IPS-15b (cell line): Measurements from ENCODE around the gene MYO10.
"Not testable (repeated sequence)": the region's sequence is repeated elsewhere in the genome, so short reads cannot be mapped to it uniquely, and the experiment has no call there.

Experiments
- H3K27me3 ChIP-seq: one replicate; pipeline ENCODE4 v1.6.1; 2013; ENCODE audit warnings: low read length; ENCODE audit not compliant: control insufficient read depth, insufficient read depth
- H3K36me3 ChIP-seq: one replicate; pipeline ENCODE4 v1.6.1; 2013; ENCODE audit warnings: low read length; ENCODE audit not compliant: control insufficient read depth, insufficient read depth
- H3K4me1 ChIP-seq: one replicate; pipeline ENCODE4 v1.6.1; 2013; ENCODE audit warnings: mild to moderate bottlenecking, low read length; ENCODE audit not compliant: control insufficient read depth, insufficient read depth
- H3K4me3 ChIP-seq: one replicate; pipeline ENCODE4 v1.5.1; 2013; ENCODE audit warnings: low read depth, low read length
- H3K9ac ChIP-seq: one replicate; pipeline ENCODE4 v1.6.1; 2013; ENCODE audit warnings: low read depth, mild to moderate bottlenecking, low read length
- H3K9me3 ChIP-seq: one replicate; pipeline ENCODE4 v1.6.1; 2013; ENCODE audit warnings: mild to moderate bottlenecking, low read length; ENCODE audit not compliant: control insufficient read depth, insufficient read depth

Gene MYO10

GRCh38 chr5:16661713-16662112, 274.4 kb downstream of the MYO10 start:
- H3K4me3 ChIP-seq = no peak overlapping the region
- H3K36me3 ChIP-seq = peaks cover 14% of the 10 kb centered on the region
- H3K4me1 ChIP-seq = no peaks in the 10 kb centered on the region
- H3K9ac ChIP-seq = no peak overlapping the region
- no peaks in the 10 kb centered on the region for H3K27me3 ChIP-seq
- H3K9me3 ChIP-seq = no peaks in the 10 kb centered on the region

GRCh38 chr5:16660982-16661381, 275.1 kb downstream of the MYO10 start:
- H3K36me3 ChIP-seq = peaks cover 6% of the 10 kb centered on the region
- no peak overlapping the region for H3K4me3 ChIP-seq
- H3K27me3 ChIP-seq = no peaks in the 10 kb centered on the region
- no peaks in the 10 kb centered on the region for H3K4me1 ChIP-seq
- H3K9me3 ChIP-seq = no peaks in the 10 kb centered on the region
- H3K9ac ChIP-seq = no peak overlapping the region

- no peak overlapping the region for H3K4me3 ChIP-seq
These were observed 276.6 kb downstream of the MYO10 start for GRCh38 chr5:16659536-16659935.

GRCh38 chr5:16656561-16657191, 279.4 kb downstream of the MYO10 start:
- H3K9me3 ChIP-seq = no peaks in the 10 kb centered on the region
- H3K36me3 ChIP-seq = no peaks in the 10 kb centered on the region
- no peak overlapping the region for H3K4me3 ChIP-seq
- no peak overlapping the region for H3K9ac ChIP-seq
- H3K4me1 ChIP-seq = no peaks in the 10 kb centered on the region
- no peaks in the 10 kb centered on the region for H3K27me3 ChIP-seq

More at GRCh38 chr5:16659536-16659935, 276.6 kb downstream of the MYO10 start:
- Histone ChIP-seq H3K4me1 (no peaks in the 10 kb centered on the region), H3K9me3 (no peaks in the 10 kb centered on the region), H3K27me3 (no peaks in the 10 kb centered on the region), H3K36me3 (no peaks in the 10 kb centered on the region), H3K9ac (no peak overlapping the region)

GRCh38 chr5:16654647-16655334, 281.3 kb downstream of the MYO10 start:
- no peaks in the 10 kb centered on the region for H3K36me3 ChIP-seq
- H3K27me3 ChIP-seq = no peaks in the 10 kb centered on the region
- peaks cover under 1% of the 10 kb centered on the region for H3K9me3 ChIP-seq
- no peaks in the 10 kb centered on the region for H3K4me1 ChIP-seq
- H3K9ac ChIP-seq = no peak overlapping the region
- H3K4me3 ChIP-seq = no peak overlapping the region

GRCh38 chr5:16648739-16649138, 287.3 kb downstream of the MYO10 start:
- not testable (repeated sequence) for H3K27me3 ChIP-seq

GRCh38 chr5:16644301-16644889, 291.7 kb downstream of the MYO10 start:
- H3K4me3 ChIP-seq = no peak overlapping the region
- no peaks in the 10 kb centered on the region for H3K4me1 ChIP-seq
- H3K27me3 ChIP-seq = no peaks in the 10 kb centered on the region

More at GRCh38 chr5:16648739-16649138, 287.3 kb downstream of the MYO10 start:
- H3K4me1 ChIP-seq, H3K9ac ChIP-seq, H3K36me3 ChIP-seq, H3K9me3 ChIP-seq, H3K4me3 ChIP-seq: not testable (repeated sequence)

GRCh38 chr5:16642867-16643266, 293.2 kb downstream of the MYO10 start:
- H3K4me3 ChIP-seq = no peak overlapping the region
- peaks cover 8% of the 10 kb centered on the region for H3K9me3 ChIP-seq
- no peaks in the 10 kb centered on the region for H3K36me3 ChIP-seq
- no peak overlapping the region for H3K9ac ChIP-seq
- H3K27me3 ChIP-seq = no peaks in the 10 kb centered on the region
- H3K4me1 ChIP-seq = no peaks in the 10 kb centered on the region

More at GRCh38 chr5:16644301-16644889, 291.7 kb downstream of the MYO10 start:
- Histone ChIP-seq H3K9me3 (peaks cover 2% of the 10 kb centered on the region), H3K36me3 (no peaks in the 10 kb centered on the region), H3K9ac (no peak overlapping the region)

- Histone ChIP-seq H3K27me3 (no peaks in the 10 kb centered on the region), H3K9ac (no peak overlapping the region), H3K9me3 (peaks cover 8% of the 10 kb centered on the region), H3K4me1 (no peaks in the 10 kb centered on the region), H3K4me3 (no peak overlapping the region), H3K36me3 (no peaks in the 10 kb centered on the region)
These were observed 296.9 kb downstream of the MYO10 start for GRCh38 chr5:16639206-16639605.

GRCh38 chr5:16628376-16628775, 307.7 kb downstream of the MYO10 start:
- Histone ChIP-seq H3K9ac (no peak overlapping the region), H3K4me3 (no peak overlapping the region), H3K9me3 (no peaks in the 10 kb centered on the region), H3K27me3 (no peaks in the 10 kb centered on the region), H3K36me3 (no peaks in the 10 kb centered on the region), H3K4me1 (no peaks in the 10 kb centered on the region)

- Histone ChIP-seq H3K4me3 (no peak overlapping the region), H3K4me1 (no peaks in the 10 kb centered on the region), H3K9ac (no peak overlapping the region), H3K9me3 (no peaks in the 10 kb centered on the region), H3K27me3 (no peaks in the 10 kb centered on the region), H3K36me3 (no peaks in the 10 kb centered on the region)
These were observed 309.3 kb downstream of the MYO10 start for GRCh38 chr5:16626696-16627264.

- Histone ChIP-seq H3K4me1 (no peaks in the 10 kb centered on the region), H3K27me3 (peaks cover 3% of the 10 kb centered on the region), H3K4me3 (no peak overlapping the region), H3K9ac (no peak overlapping the region), H3K36me3 (no peaks in the 10 kb centered on the region), H3K9me3 (no peaks in the 10 kb centered on the region)
These were observed 311.0 kb downstream of the MYO10 start for GRCh38 chr5:16625096-16625495.
